ENCODE results near the gene GSDME. TPM values are rescaled to one million over a fixed set of nuclear protein-coding genes. Genes with fewer than 3 reads are reported as not detected.
A peak's percentile ranks its signal among the peaks of the same experiment; 100 is the strongest.

GSDME gene
- total RNA-seq, 1 donor from 2014 or later = 9.3 TPM

DNA sequence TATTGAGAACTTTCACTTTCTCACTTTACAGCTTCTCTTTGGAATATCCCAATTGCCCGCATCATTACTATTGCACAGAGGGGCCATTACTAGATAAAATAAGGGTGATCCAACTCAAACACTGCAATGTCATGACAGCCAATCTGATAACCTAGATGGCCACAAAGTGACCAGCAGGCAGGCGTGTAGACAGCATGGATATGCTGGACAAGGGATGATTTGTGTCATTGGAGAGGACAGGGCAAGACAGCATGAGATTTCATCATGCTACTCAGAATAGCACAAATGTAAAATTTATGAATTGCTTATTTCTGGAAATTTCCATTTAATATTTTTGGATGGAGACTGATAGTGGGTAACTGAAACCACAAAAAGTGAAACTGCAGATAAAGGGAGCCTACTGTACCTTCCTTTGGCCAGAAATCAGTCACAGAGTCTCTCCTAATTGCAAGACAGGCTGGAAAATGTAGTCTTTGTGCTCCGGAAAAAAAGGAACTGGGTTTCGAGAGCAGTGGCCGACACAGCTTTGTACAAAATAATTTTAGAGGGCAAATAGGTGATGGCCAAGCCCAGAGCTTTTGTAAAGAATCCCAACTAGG, 6.1 kb upstream of the GSDME start:
- Mint-ChIP-seq H3K27ac (no peak overlapping the region), H3K27me3 (ENCODE audit: low read depth) (peaks cover 37% of the 10 kb centered on the region), H3K9me3 (no peaks in the 10 kb centered on the region), H3K4me1 (no peaks in the 10 kb centered on the region), H3K4me3 (no peak overlapping the region), H3K36me3 (no peaks in the 10 kb centered on the region)
- no peak for TF ChIP-seq CTCF (IDR thresholded peaks at IDR 0.05; ENCODE audit: unreplicated experiment)
- no peak for DNase-seq (ENCODE audit: low spot score in 2 of 2, unreplicated experiment in 2 of 2)

DNA sequence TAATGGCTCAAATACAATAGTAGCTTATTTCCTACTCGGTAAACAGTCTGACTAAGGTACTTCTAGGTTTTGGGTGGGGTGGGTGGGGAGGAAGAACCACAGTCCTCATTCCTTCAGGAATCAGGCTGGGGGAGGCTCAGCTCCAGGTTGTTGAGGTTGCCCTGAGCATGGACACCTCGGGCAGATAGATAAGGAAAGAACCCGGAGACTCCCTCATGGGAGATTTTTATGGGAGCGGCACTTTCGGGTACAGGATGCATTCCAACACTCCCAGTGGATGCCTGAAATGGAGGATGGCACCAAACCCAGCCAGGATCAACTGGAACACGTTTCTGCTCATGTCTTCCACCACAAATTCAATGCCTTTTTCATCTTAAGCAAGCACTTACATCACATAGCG, 5.5 kb upstream of the GSDME start:
- Mint-ChIP-seq H3K36me3 (no peaks in the 10 kb centered on the region), H3K27me3 (ENCODE audit: low read depth) (peaks cover 44% of the 10 kb centered on the region), H3K27ac (no peak overlapping the region), H3K4me3 (no peak overlapping the region), H3K9me3 (no peaks in the 10 kb centered on the region), H3K4me1 (no peaks in the 10 kb centered on the region)
- TF ChIP-seq CTCF (IDR thresholded peaks at IDR 0.05; ENCODE audit: unreplicated experiment) = no peak
- DNase-seq (ENCODE audit: low spot score in 2 of 2, unreplicated experiment in 2 of 2) = no peak

DNA sequence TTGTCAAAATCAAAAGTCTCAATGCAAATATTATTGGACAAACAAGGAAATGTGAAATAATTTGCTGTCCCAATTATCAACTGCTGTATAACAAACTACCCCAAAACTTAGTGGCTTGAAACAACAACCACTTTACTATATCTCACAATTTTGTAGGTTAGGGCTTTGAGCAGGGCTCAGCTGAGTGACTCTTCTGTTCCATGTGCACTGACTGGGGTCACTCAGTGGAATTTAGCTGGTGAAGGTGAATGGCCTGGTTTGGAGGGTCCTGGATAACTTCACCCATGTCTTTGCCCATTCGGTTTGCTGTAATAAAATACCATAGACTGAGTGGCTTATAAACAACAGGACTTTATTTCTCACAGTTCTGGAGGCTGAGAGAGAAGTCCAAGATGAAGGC, 3.7 kb upstream of the GSDME start:
- no peak for DNase-seq (ENCODE audit: low spot score in 2 of 2, unreplicated experiment in 2 of 2)
- no peak for TF ChIP-seq CTCF (IDR thresholded peaks at IDR 0.05; ENCODE audit: unreplicated experiment)
- no peak overlapping the region for H3K4me3 Mint-ChIP-seq

GRCh38 chr7:24756545-24757352, 515 bp downstream of the GSDME start:
- no peaks in the 10 kb centered on the region for H3K36me3 Mint-ChIP-seq
- no peak for TF ChIP-seq CTCF (IDR thresholded peaks at IDR 0.05; ENCODE audit: unreplicated experiment)
- no peaks in the 10 kb centered on the region for H3K9me3 Mint-ChIP-seq
- peak in 1 of 2 experiments; percentile 67 for DNase-seq (ENCODE audit: low spot score in 2 of 2, unreplicated experiment in 2 of 2)
- peak overlapping the region; percentile 80 for H3K27ac Mint-ChIP-seq
- H3K4me3 Mint-ChIP-seq = peak overlapping the region; percentile 87
- peaks cover 14% of the 10 kb centered on the region for H3K4me1 Mint-ChIP-seq
- H3K27me3 Mint-ChIP-seq (ENCODE audit: low read depth) = peaks cover 49% of the 10 kb centered on the region

More for the DNA sequence above, 3.7 kb upstream of the GSDME start:
- Mint-ChIP-seq H3K27ac (no peak overlapping the region), H3K27me3 (ENCODE audit: low read depth) (peaks cover 54% of the 10 kb centered on the region), H3K4me1 (peaks cover 6% of the 10 kb centered on the region), H3K36me3 (no peaks in the 10 kb centered on the region), H3K9me3 (no peaks in the 10 kb centered on the region)

DNA sequence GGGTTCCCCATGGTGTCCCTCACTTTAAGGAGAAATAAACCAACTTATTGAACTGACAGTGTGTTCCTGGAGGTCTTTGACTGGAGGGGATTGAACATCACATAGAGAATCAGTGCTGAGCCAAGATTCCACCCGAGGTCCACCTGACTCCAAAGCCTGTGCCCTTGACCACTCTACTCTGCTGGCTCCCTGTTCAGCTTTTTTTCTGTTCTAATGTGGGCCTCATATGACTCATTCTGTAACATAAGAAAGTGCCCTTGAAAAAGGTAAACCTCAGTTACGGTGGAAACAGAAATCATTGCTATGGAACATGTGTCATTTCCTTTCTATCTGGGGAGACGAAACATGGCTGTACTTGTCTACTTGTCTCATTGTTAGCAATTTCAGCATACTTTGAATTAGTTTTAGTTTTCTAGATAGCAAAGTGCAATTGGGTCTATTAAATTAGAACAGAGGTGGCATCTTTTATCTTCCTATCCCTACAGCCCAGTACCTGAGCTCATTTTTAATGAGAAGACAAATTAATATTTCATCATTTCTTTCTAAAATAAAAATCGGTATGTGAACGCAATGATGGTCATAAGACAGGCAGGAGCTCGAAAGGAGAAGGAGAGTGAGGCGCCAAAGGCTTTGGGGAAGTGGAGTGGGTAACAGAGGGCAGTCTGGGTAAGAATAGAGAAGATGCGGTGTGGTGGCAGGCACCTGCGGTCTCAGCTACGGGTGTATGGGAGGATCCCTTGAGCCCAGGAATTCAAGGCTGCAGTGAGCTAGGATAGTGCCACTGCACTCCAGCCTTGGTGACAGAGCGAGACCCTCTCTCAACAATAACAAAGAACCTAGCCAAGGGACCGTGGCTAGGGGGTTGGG, 1.5 kb downstream of the GSDME start:
- H3K27ac Mint-ChIP-seq = no peak overlapping the region
- peaks cover 41% of the 10 kb centered on the region for H3K27me3 Mint-ChIP-seq (ENCODE audit: low read depth)
- peaks cover 17% of the 10 kb centered on the region for H3K4me1 Mint-ChIP-seq
- TF ChIP-seq CTCF (IDR thresholded peaks at IDR 0.05; ENCODE audit: unreplicated experiment) = no peak
- no peaks in the 10 kb centered on the region for H3K9me3 Mint-ChIP-seq
- DNase-seq (ENCODE audit: low spot score in 2 of 2, unreplicated experiment in 2 of 2) = no peak
- peak overlapping the region; percentile 87 for H3K4me3 Mint-ChIP-seq
- H3K36me3 Mint-ChIP-seq = no peaks in the 10 kb centered on the region
